C4-2B (cell line): ENCODE measurements around the gene LIN28B.

ENCODE experiments used
- CTCF ChIP-seq: fragments of 450-650 bp; conservative IDR thresholded peaks from 2 replicates; pipeline ENCODE4 v1.5.1; 2017; ENCODE audit warnings: mild to moderate bottlenecking
- ZFX ChIP-seq: fragments of 450-650 bp; IDR thresholded peaks from 2 replicates; pipeline ENCODE4 v1.6.1; 2017

GRCh38 chr6:105019285-105019684, 62.4 kb downstream of the LIN28B start:
- no peak for TF ChIP-seq ZFX
- TF ChIP-seq CTCF: no peak
